ENCODE measurements around the gene ZNF410.
A peak's percentile ranks its signal among the peaks of the same experiment; 100 is the strongest.

The ZNF410 gene

GRCh38 chr14:73877790-73878189, 8.9 kb upstream of the ZNF410 start:
- DNase-seq = no peak
- H3K36me3 ChIP-seq (replicated peaks) = no peaks in the 10 kb centered on the region
- in situ Hi-C loops (cut with HindIII; ENCODE audit: low pct_ligation_motif_present, low sequenced_read_pairs) = no loop called here
- no peak overlapping the region for H3K4me3 ChIP-seq (ENCODE audit: low read depth, low read length)
- no peaks in the 10 kb centered on the region for H3K27me3 ChIP-seq (replicated peaks)
- no peak for TF ChIP-seq CTCF (IDR thresholded peaks at IDR 0.05; ENCODE audit: low read depth, low read length, missing control alignments)
- no peak overlapping the region for H3K27ac ChIP-seq

GRCh38 chr14:73878436-73878835, 8.2 kb upstream of the ZNF410 start:
- DNase-seq = no peak
- in situ Hi-C loops (cut with HindIII; ENCODE audit: low pct_ligation_motif_present, low sequenced_read_pairs) = no loop called here
- H3K27ac ChIP-seq = no peak overlapping the region
- H3K27me3 ChIP-seq (replicated peaks) = no peaks in the 10 kb centered on the region
- H3K4me3 ChIP-seq (ENCODE audit: low read depth, low read length) = no peak overlapping the region
- TF ChIP-seq CTCF (IDR thresholded peaks at IDR 0.05; ENCODE audit: low read depth, low read length, missing control alignments) = no peak
- H3K36me3 ChIP-seq (replicated peaks) = no peaks in the 10 kb centered on the region

- in situ Hi-C loops (cut with HindIII; ENCODE audit: low pct_ligation_motif_present, low sequenced_read_pairs) = no loop called here
- no peak for DNase-seq
Measured at GRCh38 chr14:73879027-73879426, 7.6 kb upstream of the ZNF410 start.

GRCh38 chr14:73884438-73885190, 2.0 kb upstream of the ZNF410 start:
- in situ Hi-C loops (cut with HindIII; ENCODE audit: low pct_ligation_motif_present, low sequenced_read_pairs) = no loop called here
- TF ChIP-seq CTCF (IDR thresholded peaks at IDR 0.05; ENCODE audit: low read depth, low read length, missing control alignments) = no peak
- H3K27ac ChIP-seq = no peak overlapping the region

More at GRCh38 chr14:73879027-73879426, 7.6 kb upstream of the ZNF410 start:
- Histone ChIP-seq H3K27me3 (replicated peaks) (no peaks in the 10 kb centered on the region), H3K36me3 (replicated peaks) (no peaks in the 10 kb centered on the region), H3K4me3 (ENCODE audit: low read depth, low read length) (no peak overlapping the region), H3K27ac (no peak overlapping the region)
- no peak for TF ChIP-seq CTCF (IDR thresholded peaks at IDR 0.05; ENCODE audit: low read depth, low read length, missing control alignments)

GRCh38 chr14:73887318-73887616, 608 bp downstream of the ZNF410 start:
- no peak for DNase-seq
- Histone ChIP-seq H3K27me3 (replicated peaks) (no peaks in the 10 kb centered on the region), H3K36me3 (replicated peaks) (no peaks in the 10 kb centered on the region), H3K4me3 (ENCODE audit: low read depth, low read length) (peak overlapping the region; percentile 91), H3K27ac (peak overlapping the region; percentile 88)
- TF ChIP-seq CTCF (IDR thresholded peaks at IDR 0.05; ENCODE audit: low read depth, low read length, missing control alignments) = no peak
- in situ Hi-C loops (cut with HindIII; ENCODE audit: low pct_ligation_motif_present, low sequenced_read_pairs) = no loop called here

More at GRCh38 chr14:73884438-73885190, 2.0 kb upstream of the ZNF410 start:
- Histone ChIP-seq H3K27me3 (replicated peaks) (no peaks in the 10 kb centered on the region), H3K36me3 (replicated peaks) (no peaks in the 10 kb centered on the region), H3K4me3 (ENCODE audit: low read depth, low read length) (no peak overlapping the region)
- DNase-seq = no peak

Data from brain microvascular endothelial cell (primary cell).